ENCODE data around the gene CRYGD. TPM values are rescaled to one million over a fixed set of nuclear protein-coding genes. Genes with fewer than 3 reads are reported as not detected.

Gene CRYGD
- total RNA-seq, 1 donor from 2014 or later, result not detected

GRCh38 chr2:208097801-208098200, 26.5 kb downstream of the CRYGD start:
- Mint-ChIP-seq H3K36me3 (no peaks in the 10 kb centered on the region), H3K27me3 (no peaks in the 10 kb centered on the region)

GRCh38 chr2:208097313-208097712, 27.0 kb downstream of the CRYGD start:
- Mint-ChIP-seq H3K4me1 (ENCODE audit: unreplicated experiment) (no peaks in the 10 kb centered on the region), H3K9me3 (no peaks in the 10 kb centered on the region), H3K27ac (no peak overlapping the region), H3K36me3 (no peaks in the 10 kb centered on the region), H3K4me3 (no peak overlapping the region), H3K27me3 (no peaks in the 10 kb centered on the region)
- no peak for TF ChIP-seq CTCF (conservative IDR thresholded peaks at IDR 0.05)
- DNase-seq (ENCODE audit: extremely low spot score, unreplicated experiment), result no peak

More at GRCh38 chr2:208097801-208098200, 26.5 kb downstream of the CRYGD start:
- no peak for DNase-seq (ENCODE audit: extremely low spot score, unreplicated experiment)
- Mint-ChIP-seq H3K4me3 (no peak overlapping the region), H3K9me3 (no peaks in the 10 kb centered on the region), H3K27ac (no peak overlapping the region), H3K4me1 (ENCODE audit: unreplicated experiment) (no peaks in the 10 kb centered on the region)
- no peak for TF ChIP-seq CTCF (conservative IDR thresholded peaks at IDR 0.05)

GRCh38 chr2:208096080-208096479, 28.2 kb downstream of the CRYGD start:
- no peak overlapping the region for H3K4me3 Mint-ChIP-seq
- no peaks in the 10 kb centered on the region for H3K36me3 Mint-ChIP-seq
- no peak overlapping the region for H3K27ac Mint-ChIP-seq
- TF ChIP-seq CTCF (conservative IDR thresholded peaks at IDR 0.05), result no peak
- H3K4me1 Mint-ChIP-seq (ENCODE audit: unreplicated experiment), result peaks cover 3% of the 10 kb centered on the region
- no peaks in the 10 kb centered on the region for H3K27me3 Mint-ChIP-seq
- no peaks in the 10 kb centered on the region for H3K9me3 Mint-ChIP-seq
- DNase-seq (ENCODE audit: extremely low spot score, unreplicated experiment), result no peak

- H3K4me1 Mint-ChIP-seq (ENCODE audit: unreplicated experiment), result peaks cover 3% of the 10 kb centered on the region
- H3K27me3 Mint-ChIP-seq, result no peaks in the 10 kb centered on the region
- H3K27ac Mint-ChIP-seq, result no peak overlapping the region
- no peak for DNase-seq (ENCODE audit: extremely low spot score, unreplicated experiment)
- no peak overlapping the region for H3K4me3 Mint-ChIP-seq
- no peak for TF ChIP-seq CTCF (conservative IDR thresholded peaks at IDR 0.05)
- no peaks in the 10 kb centered on the region for H3K9me3 Mint-ChIP-seq
- H3K36me3 Mint-ChIP-seq, result no peaks in the 10 kb centered on the region
Observed at GRCh38 chr2:208093128-208093527, 31.2 kb downstream of the CRYGD start.

- DNase-seq (ENCODE audit: extremely low spot score, unreplicated experiment), result no peak
- no peak for TF ChIP-seq CTCF (conservative IDR thresholded peaks at IDR 0.05)
- H3K4me3 Mint-ChIP-seq, result no peak overlapping the region
- no peaks in the 10 kb centered on the region for H3K9me3 Mint-ChIP-seq
- peaks cover 3% of the 10 kb centered on the region for H3K4me1 Mint-ChIP-seq (ENCODE audit: unreplicated experiment)
- H3K27ac Mint-ChIP-seq, result no peak overlapping the region
- no peaks in the 10 kb centered on the region for H3K27me3 Mint-ChIP-seq
- no peaks in the 10 kb centered on the region for H3K36me3 Mint-ChIP-seq
Observed at GRCh38 chr2:208092093-208092832, 32.1 kb downstream of the CRYGD start.

Data from type B pancreatic cell (in vitro differentiated cells).